Measurements from ENCODE around the gene ZNF485. TPM values are rescaled to one million over a fixed set of nuclear protein-coding genes. Genes with fewer than 3 reads are reported as not detected.

The ZNF485 gene
- total RNA-seq = 10 to 100 TPM in 1 of 4 donors, 1 to 10 TPM in 3; 1.1 to 10.9 (median 5.0) TPM

GRCh38 chr10:43606323-43607198 lies at the start of gene ZNF485:
ZNF485 (plus strand) TSS chr10:43606438; CDS start chr10:43607051, 613 bp downstream.
- intact Hi-C loops (cut with DNase I) = no loop called here
- Histone ChIP-seq H3K4me1 (peaks cover 0 to 13% (median 5%) of the 10 kb centered on the region in 3 donors), H3K9me3 (peaks cover 0 to 3% (median 0%) of the 10 kb centered on the region in 3 donors), H3K27ac (peak within 1 kb of the TSS; percentile 63 to 82 (median 75)), H3K36me3 (peaks cover 0 to 31% (median 0%) of the 10 kb centered on the region in 3 donors), H3K4me3 (peak within 1 kb of the TSS; percentile 83 to 95 (median 89)), H3K27me3 (no peaks in the 10 kb centered on the region)
- peak; percentile 7 for DNase-seq
- WGBS, 2 donors = 4 to 10% methylated on average over 13 to 21 of the region's 58 CpGs
- TF ChIP-seq POLR2A (IDR thresholded peaks at IDR 0.05) (peak in 2 of 4 donors; percentile 17 to 22), CTCF (IDR thresholded peaks at IDR 0.05) (peak in 2 of 6 experiments; percentile 2 to 16)

GRCh38 chr10:43557214-43557613 lies 49.0 kb upstream of the ZNF485 start:
- no peak overlapping the region for H3K4me3 ChIP-seq
- H3K36me3 ChIP-seq = peaks cover 0 to 32% (median 0%) of the 10 kb centered on the region in 3 donors
- H3K4me1 ChIP-seq = no peaks in the 10 kb centered on the region
- H3K27ac ChIP-seq = no peak overlapping the region
- DNase-seq = no peak
- H3K27me3 ChIP-seq = no peaks in the 10 kb centered on the region
- no peak for TF ChIP-seq CTCF (IDR thresholded peaks at IDR 0.05)
- TF ChIP-seq POLR2A (IDR thresholded peaks at IDR 0.05) = no peak
- 84 to 92% methylated on average over 3 of the region's 4 CpGs for WGBS, 2 donors
- intact Hi-C loops (cut with DNase I) = no loop called here
- H3K9me3 ChIP-seq = peaks cover 0 to 64% (median 7%) of the 10 kb centered on the region in 3 donors

- DNase-seq = no peak
- TF ChIP-seq POLR2A (IDR thresholded peaks at IDR 0.05) = no peak
- H3K9me3 ChIP-seq = no peaks in the 10 kb centered on the region
- H3K27me3 ChIP-seq = peaks cover 0 to 17% (median 0%) of the 10 kb centered on the region in 4 donors
- no peak overlapping the region for H3K4me3 ChIP-seq
- peaks cover 0 to 27% (median 0%) of the 10 kb centered on the region in 3 donors for H3K36me3 ChIP-seq
- no peak overlapping the region for H3K27ac ChIP-seq
- peaks cover 4 to 19% (median 7%) of the 10 kb centered on the region in 3 donors for H3K4me1 ChIP-seq
- intact Hi-C loops (cut with DNase I) = no loop called here
Measured at GRCh38 chr10:43569681-43570080, 36.6 kb upstream of the ZNF485 start.

GRCh38 chr10:43570971-43571370 lies 35.3 kb upstream of the ZNF485 start:
- no peak for TF ChIP-seq POLR2A (IDR thresholded peaks at IDR 0.05)
- TF ChIP-seq CTCF (IDR thresholded peaks at IDR 0.05) = no peak
- Histone ChIP-seq H3K4me3 (no peak overlapping the region), H3K27me3 (peaks cover 0 to 19% (median 0%) of the 10 kb centered on the region in 4 donors), H3K36me3 (peaks cover 0 to 27% (median 0%) of the 10 kb centered on the region in 3 donors), H3K27ac (no peak overlapping the region), H3K9me3 (no peaks in the 10 kb centered on the region), H3K4me1 (peaks cover 4 to 24% (median 7%) of the 10 kb centered on the region in 3 donors)
- WGBS, 2 donors = 42 to 50% methylated on average over 1 of the region's 1 CpG
- intact Hi-C loops (cut with DNase I) = no loop called here
- no peak for DNase-seq

GRCh38 chr10:43573250-43574000 lies 32.8 kb upstream of the ZNF485 start:
- DNase-seq = no peak
- TF ChIP-seq CTCF (IDR thresholded peaks at IDR 0.05) = no peak
- no peak for TF ChIP-seq POLR2A (IDR thresholded peaks at IDR 0.05)
- peak overlapping the region; percentile 26 to 81 (median 66) for H3K27ac ChIP-seq
- H3K27me3 ChIP-seq = peaks cover 0 to 19% (median 0%) of the 10 kb centered on the region in 4 donors
- H3K4me3 ChIP-seq = peak overlapping the region; percentile 45 to 86 (median 59)
- peaks cover 4 to 24% (median 7%) of the 10 kb centered on the region in 3 donors for H3K4me1 ChIP-seq
- intact Hi-C loops (cut with DNase I) = no loop called here
- WGBS, 2 donors = 40 to 60% methylated on average over 12 to 14 of the region's 14 CpGs
- H3K36me3 ChIP-seq = peaks cover 0 to 7% (median 0%) of the 10 kb centered on the region in 3 donors
- H3K9me3 ChIP-seq = no peaks in the 10 kb centered on the region

Data from esophagus squamous epithelium (tissue), 5 donors.